PC-9 (cell line): Measurements from ENCODE around the gene SLC15A1.

ENCODE experiments used
- EZH2 ChIP-seq: fragments of 200-600 bp; sonication (generic); IDR thresholded peaks from 2 replicates; pipeline ENCODE4 v1.8.0; 2017; ENCODE audit warnings: antibody characterized with exemption, low read depth
- TF ChIP-seq, protein P1 (sequence below): fragments of 200-600 bp; sonication (generic); conservative IDR thresholded peaks from 2 replicates; pipeline ENCODE4 v1.6.1; 2017; ENCODE audit warnings: mixed run types, antibody characterized with exemption, mild to moderate bottlenecking, moderate library complexity

DNA sequence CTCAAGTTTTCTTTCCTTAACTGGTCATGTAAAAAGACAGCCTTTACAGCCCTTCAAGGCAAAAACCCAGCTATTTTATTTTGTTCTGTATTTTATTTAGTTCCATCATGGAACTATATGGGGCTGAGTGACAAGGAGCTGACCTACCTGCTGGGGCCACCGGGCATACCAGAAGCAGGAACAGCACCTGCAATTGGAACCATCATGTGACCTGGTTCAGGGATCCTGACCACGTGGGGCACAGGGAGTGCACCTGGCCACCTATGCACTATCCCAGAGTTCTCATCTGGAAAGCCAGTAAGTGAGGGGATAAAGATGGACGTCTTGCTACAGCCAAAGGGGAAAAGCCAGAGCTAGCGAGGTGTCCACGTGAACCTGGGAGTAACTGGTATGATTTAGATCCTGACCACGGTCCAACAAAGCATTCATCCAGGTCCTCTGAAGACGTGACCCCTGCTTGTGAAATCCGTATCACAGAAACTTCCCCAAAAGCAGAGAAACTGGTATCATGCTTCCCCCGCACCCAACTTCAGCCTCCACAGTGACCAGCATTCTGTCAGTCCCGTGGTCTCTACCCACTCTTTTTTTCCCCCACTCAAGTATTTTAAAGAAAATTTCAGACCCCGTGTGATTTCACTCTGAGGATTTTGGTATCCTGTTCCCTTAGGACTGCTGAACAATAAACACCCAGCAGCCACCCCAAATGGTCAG, 40.5 kb upstream of the SLC15A1 start:
- TF ChIP-seq, protein P1, sequence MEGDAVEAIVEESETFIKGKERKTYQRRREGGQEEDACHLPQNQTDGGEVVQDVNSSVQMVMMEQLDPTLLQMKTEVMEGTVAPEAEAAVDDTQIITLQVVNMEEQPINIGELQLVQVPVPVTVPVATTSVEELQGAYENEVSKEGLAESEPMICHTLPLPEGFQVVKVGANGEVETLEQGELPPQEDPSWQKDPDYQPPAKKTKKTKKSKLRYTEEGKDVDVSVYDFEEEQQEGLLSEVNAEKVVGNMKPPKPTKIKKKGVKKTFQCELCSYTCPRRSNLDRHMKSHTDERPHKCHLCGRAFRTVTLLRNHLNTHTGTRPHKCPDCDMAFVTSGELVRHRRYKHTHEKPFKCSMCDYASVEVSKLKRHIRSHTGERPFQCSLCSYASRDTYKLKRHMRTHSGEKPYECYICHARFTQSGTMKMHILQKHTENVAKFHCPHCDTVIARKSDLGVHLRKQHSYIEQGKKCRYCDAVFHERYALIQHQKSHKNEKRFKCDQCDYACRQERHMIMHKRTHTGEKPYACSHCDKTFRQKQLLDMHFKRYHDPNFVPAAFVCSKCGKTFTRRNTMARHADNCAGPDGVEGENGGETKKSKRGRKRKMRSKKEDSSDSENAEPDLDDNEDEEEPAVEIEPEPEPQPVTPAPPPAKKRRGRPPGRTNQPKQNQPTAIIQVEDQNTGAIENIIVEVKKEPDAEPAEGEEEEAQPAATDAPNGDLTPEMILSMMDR, result no peak
- no peak for TF ChIP-seq EZH2
